Choroid plexus epithelial cell (primary cell): ENCODE results near the gene CNTFR.

ENCODE experiments used
- DNase-seq: peaks from one replicate; pipeline ENCODE4 v3.0.0-alpha.2; 2010; ENCODE audit warnings: low read depth
- H3K4me3 ChIP-seq: 2 replicates; pipeline ENCODE4 v1.5.1; 2011; ENCODE audit warnings: low read depth, mild to moderate bottlenecking, control low read depth, low read length, moderate library complexity
- CTCF ChIP-seq: conservative IDR thresholded peaks from 2 replicates; pipeline ENCODE4 v1.5.1; 2011; ENCODE audit warnings: low read depth, mild to moderate bottlenecking, control low read depth, inconsistent platforms, low read length, moderate library complexity

Gene CNTFR

GRCh38 chr9:34579104-34579807 is 10.3 kb downstream of the CNTFR start:
- DNase-seq, result no peak
- TF ChIP-seq CTCF, result no peak
- no peak overlapping the region for H3K4me3 ChIP-seq

- H3K4me3 ChIP-seq, result no peak overlapping the region
- peak; percentile 63 for DNase-seq
- no peak for TF ChIP-seq CTCF
These were observed 11.1 kb downstream of the CNTFR start for GRCh38 chr9:34578241-34579103.

GRCh38 chr9:34577400-34578240 is 11.9 kb downstream of the CNTFR start:
- no peak for TF ChIP-seq CTCF
- no peak overlapping the region for H3K4me3 ChIP-seq

GRCh38 chr9:34576597-34577399 is 12.7 kb downstream of the CNTFR start:
- DNase-seq, result no peak
- H3K4me3 ChIP-seq, result no peak overlapping the region
- no peak for TF ChIP-seq CTCF

More at GRCh38 chr9:34577400-34578240, 11.9 kb downstream of the CNTFR start:
- DNase-seq, result no peak

DNA sequence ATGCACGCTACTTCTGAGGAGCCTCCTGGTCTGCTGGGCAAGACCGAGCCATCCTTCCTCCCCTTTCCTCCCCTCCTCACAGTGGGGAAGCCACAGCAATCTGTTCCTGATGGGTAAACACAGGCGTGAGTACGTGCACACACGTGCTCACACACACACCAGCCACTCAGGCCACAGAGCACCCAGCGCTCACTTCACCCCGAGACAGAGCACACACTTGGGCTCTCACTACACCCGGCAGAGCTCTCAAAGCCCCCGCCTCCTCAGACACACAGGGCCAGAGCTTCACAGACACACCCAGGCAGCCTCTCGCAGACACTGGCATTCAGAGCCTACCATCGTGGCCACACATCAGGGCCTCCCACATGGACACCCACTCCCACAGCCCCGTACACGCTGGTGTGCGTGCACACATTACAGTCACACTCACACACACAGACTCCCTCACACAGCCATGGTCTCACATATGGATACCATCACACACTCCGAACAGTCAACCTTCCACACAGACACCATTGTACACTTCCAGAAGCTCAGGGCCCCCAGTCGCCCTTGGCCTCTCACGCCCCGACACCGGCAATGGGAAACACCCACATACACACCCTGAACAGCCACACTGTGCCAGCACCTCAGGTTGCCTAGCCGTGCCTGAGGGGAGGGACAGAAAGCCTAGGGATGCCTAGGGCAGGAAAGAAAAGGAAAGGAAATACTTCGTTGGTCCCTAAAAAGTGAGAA is 13.5 kb downstream of the CNTFR start:
- no peak for TF ChIP-seq CTCF
- no peak for DNase-seq
- H3K4me3 ChIP-seq, result no peak overlapping the region

GRCh38 chr9:34575241-34575640 is 14.3 kb downstream of the CNTFR start:
- TF ChIP-seq CTCF, result no peak
- no peak overlapping the region for H3K4me3 ChIP-seq
- no peak for DNase-seq
